OCI-LY3 (cell line): ENCODE data around the gene ROBO2.

ENCODE experiments used
- H2AFZ ChIP-seq: fragments of 200-600, 300-600 bp; shearing (Covaris generic); 2 replicates; pipeline ENCODE4 v1.6.0; 2014; ENCODE audit warnings: antibody characterized with exemption, low read depth, low read length
- H3K27ac ChIP-seq: fragments of 200-600, 300-600 bp; sonication (generic); 2 replicates; pipeline ENCODE4 v1.5.1; 2014; ENCODE audit warnings: mild to moderate bottlenecking, low read length, moderate library complexity, mixed read lengths
- H3K27me3 ChIP-seq: fragments of 200-600, 300-600 bp; sonication (generic); 2 replicates; pipeline ENCODE4 v1.6.1; 2014; ENCODE audit warnings: low read depth, low read length, mixed read lengths
- H3K36me3 ChIP-seq: fragments of 200-600, 300-600 bp; sonication (generic); replicated peaks from 2 replicates; pipeline ENCODE3; 2014; ENCODE audit warnings: low read depth, low read length, mixed read lengths
- H3K4me1 ChIP-seq: fragments of 300-600, 200-600 bp; sonication (generic); 2 replicates; pipeline ENCODE4 v1.6.1; 2014; ENCODE audit warnings: low read length, mixed read lengths
- H3K4me2 ChIP-seq: fragments of 200-600, 300-600 bp; sonication (generic); 2 replicates; pipeline ENCODE4 v1.6.1; 2014; ENCODE audit warnings: low read length, mixed read lengths
- H3K4me3 ChIP-seq: fragments of 300-600, 200-600 bp; sonication (generic); 2 replicates; pipeline ENCODE4 v1.5.1; 2014; ENCODE audit warnings: antibody characterized with exemption, mild to moderate bottlenecking, low read length, moderate library complexity
- H3K79me2 ChIP-seq: fragments of 300-600, 200-600 bp; shearing (Covaris generic); 2 replicates; pipeline ENCODE4 v1.6.1; 2014; ENCODE audit warnings: mild to moderate bottlenecking, low read length, mixed read lengths
- H3K9ac ChIP-seq: fragments of 300-600, 200-600 bp; shearing (Covaris generic); 2 replicates; pipeline ENCODE4 v1.6.0; 2014; ENCODE audit warnings: mild to moderate bottlenecking, low read length, moderate library complexity
- H3K9me3 ChIP-seq: fragments of 200-600, 300-600 bp; shearing (Covaris generic); 2 replicates; pipeline ENCODE4 v1.6.1; 2014; ENCODE audit warnings: low read length, mixed read lengths; ENCODE audit not compliant: insufficient read depth
- H4K20me1 ChIP-seq: fragments of 200-600, 300-600 bp; sonication (generic); 2 replicates; pipeline ENCODE4 v1.6.1; 2016; ENCODE audit warnings: low read length, mixed read lengths; ENCODE audit not compliant: insufficient read depth
- EZH2phosphoT487 ChIP-seq: fragments of 200-600 bp; shearing (Covaris generic); IDR thresholded peaks from 2 replicates; pipeline ENCODE4 v1.6.1; 2018; ENCODE audit warnings: antibody characterized with exemption, mixed run types, low read depth
- TF ChIP-seq, protein P1 (sequence below): fragments of 200-600, 300-600 bp; sonication (generic); IDR thresholded peaks from 2 replicates; pipeline ENCODE4 v1.5.1; 2014; ENCODE audit warnings: antibody characterized with exemption, low read length, low read depth

Gene ROBO2

GRCh38 chr3:77590191-77590590 lies 550.3 kb downstream of the ROBO2 start:
- Histone ChIP-seq H2AFZ (no peak overlapping the region), H3K27me3 (no peaks in the 10 kb centered on the region), H3K4me1 (no peaks in the 10 kb centered on the region), H3K79me2 (no peaks in the 10 kb centered on the region), H3K4me2 (no peak overlapping the region), H3K9me3 (no peaks in the 10 kb centered on the region), H3K9ac (no peak overlapping the region), H3K36me3 (no peaks in the 10 kb centered on the region), H3K4me3 (no peak overlapping the region), H3K27ac (no peak overlapping the region), H4K20me1 (no peaks in the 10 kb centered on the region)
- no peak for TF ChIP-seq EZH2phosphoT487
- TF ChIP-seq, protein P1, sequence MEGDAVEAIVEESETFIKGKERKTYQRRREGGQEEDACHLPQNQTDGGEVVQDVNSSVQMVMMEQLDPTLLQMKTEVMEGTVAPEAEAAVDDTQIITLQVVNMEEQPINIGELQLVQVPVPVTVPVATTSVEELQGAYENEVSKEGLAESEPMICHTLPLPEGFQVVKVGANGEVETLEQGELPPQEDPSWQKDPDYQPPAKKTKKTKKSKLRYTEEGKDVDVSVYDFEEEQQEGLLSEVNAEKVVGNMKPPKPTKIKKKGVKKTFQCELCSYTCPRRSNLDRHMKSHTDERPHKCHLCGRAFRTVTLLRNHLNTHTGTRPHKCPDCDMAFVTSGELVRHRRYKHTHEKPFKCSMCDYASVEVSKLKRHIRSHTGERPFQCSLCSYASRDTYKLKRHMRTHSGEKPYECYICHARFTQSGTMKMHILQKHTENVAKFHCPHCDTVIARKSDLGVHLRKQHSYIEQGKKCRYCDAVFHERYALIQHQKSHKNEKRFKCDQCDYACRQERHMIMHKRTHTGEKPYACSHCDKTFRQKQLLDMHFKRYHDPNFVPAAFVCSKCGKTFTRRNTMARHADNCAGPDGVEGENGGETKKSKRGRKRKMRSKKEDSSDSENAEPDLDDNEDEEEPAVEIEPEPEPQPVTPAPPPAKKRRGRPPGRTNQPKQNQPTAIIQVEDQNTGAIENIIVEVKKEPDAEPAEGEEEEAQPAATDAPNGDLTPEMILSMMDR, result no peak

DNA sequence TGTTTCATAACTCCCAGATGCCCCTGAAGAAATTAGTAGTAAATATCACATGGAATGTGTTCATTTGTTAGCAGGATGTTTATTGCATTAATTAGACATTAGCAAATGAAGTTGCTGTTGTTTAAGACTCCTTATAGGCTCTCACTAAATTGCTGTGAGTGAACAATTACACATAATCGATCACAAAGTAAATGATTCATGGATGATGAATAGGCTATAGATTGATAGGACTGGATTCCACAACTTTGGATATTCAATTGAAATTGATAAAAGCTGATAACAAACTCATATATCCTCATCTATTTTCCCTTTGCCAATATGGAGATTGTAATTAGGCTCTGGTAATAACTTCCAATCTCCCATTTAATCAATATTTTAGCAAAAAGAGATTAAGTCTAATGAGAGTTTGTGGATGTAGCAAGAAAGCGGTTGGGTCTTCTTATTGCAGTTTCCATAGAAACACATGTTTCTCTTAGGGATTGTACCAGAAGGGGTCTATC lies 555.5 kb downstream of the ROBO2 start:
- H3K79me2 ChIP-seq, result no peaks in the 10 kb centered on the region
- H3K9me3 ChIP-seq, result peaks cover 15% of the 10 kb centered on the region; the same call in 1 of the 2 replicates
- no peaks in the 10 kb centered on the region for H3K27me3 ChIP-seq
- no peak overlapping the region for H2AFZ ChIP-seq
- H3K9ac ChIP-seq, result no peak overlapping the region
- H3K4me2 ChIP-seq, result no peak overlapping the region
- H3K36me3 ChIP-seq, result no peaks in the 10 kb centered on the region
- no peak for TF ChIP-seq EZH2phosphoT487
- TF ChIP-seq, protein P1, result no peak
- H3K4me1 ChIP-seq, result no peaks in the 10 kb centered on the region
- H3K27ac ChIP-seq, result no peak overlapping the region
- H4K20me1 ChIP-seq, result no peaks in the 10 kb centered on the region
- H3K4me3 ChIP-seq, result no peak overlapping the region

DNA sequence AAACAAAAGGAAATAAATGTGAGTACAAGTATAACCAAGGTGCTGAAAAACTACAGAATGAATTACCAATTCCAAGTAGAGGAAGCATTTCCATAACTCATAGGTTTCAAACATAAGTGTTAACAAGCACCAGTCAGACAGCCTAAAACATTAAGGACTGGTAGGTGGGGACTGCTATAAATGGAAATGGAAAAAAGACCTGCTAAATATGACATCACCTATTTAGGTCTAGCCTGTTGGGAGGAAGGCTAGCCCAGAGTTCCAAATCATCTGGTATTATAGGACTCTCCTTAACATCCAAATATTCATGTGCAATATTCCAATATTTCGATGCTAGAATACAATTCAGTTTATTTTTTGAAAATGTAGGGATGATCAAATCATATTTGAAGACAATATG lies 560.0 kb downstream of the ROBO2 start:
- no peaks in the 10 kb centered on the region for H3K79me2 ChIP-seq
- no peaks in the 10 kb centered on the region for H3K36me3 ChIP-seq
- H3K9me3 ChIP-seq, result peaks cover 15% of the 10 kb centered on the region; the same call in 1 of the 2 replicates
- no peaks in the 10 kb centered on the region for H4K20me1 ChIP-seq
- no peaks in the 10 kb centered on the region for H3K27me3 ChIP-seq
- H3K27ac ChIP-seq, result no peak overlapping the region
- no peak overlapping the region for H3K4me3 ChIP-seq
- H3K4me2 ChIP-seq, result no peak overlapping the region
- TF ChIP-seq, protein P1, result no peak
- TF ChIP-seq EZH2phosphoT487, result no peak
- H3K4me1 ChIP-seq, result peaks cover 20% of the 10 kb centered on the region
- no peak overlapping the region for H3K9ac ChIP-seq
- H2AFZ ChIP-seq, result no peak overlapping the region

- Histone ChIP-seq H3K79me2 (no peaks in the 10 kb centered on the region), H3K9me3 (peaks cover 10% of the 10 kb centered on the region; the same call in 1 of the 2 replicates), H3K4me1 (peaks cover 38% of the 10 kb centered on the region), H3K9ac (peak overlapping the region; percentile 20; the same call in 1 of the 2 replicates), H3K4me2 (peak overlapping the region; percentile 66), H2AFZ (peak overlapping the region; percentile 82), H3K27ac (peak overlapping the region; percentile 72), H3K27me3 (no peaks in the 10 kb centered on the region), H3K36me3 (no peaks in the 10 kb centered on the region), H4K20me1 (no peaks in the 10 kb centered on the region), H3K4me3 (peak overlapping the region; percentile 29)
- no peak for TF ChIP-seq EZH2phosphoT487
- TF ChIP-seq, protein P1, result no peak
Measured at GRCh38 chr3:77601823-77602415, 562.0 kb downstream of the ROBO2 start.
